Adrenal gland (tissue), 12 donors: ENCODE results near the gene BRINP1. TPM values are rescaled to one million over a fixed set of nuclear protein-coding genes. Genes with fewer than 3 reads are reported as not detected.

Source experiments
- DNase-seq, 7 donors: peaks; one replicate each; pipeline ENCODE4 v3.0.0-alpha.2; 2019 to 2020
- H3K27ac ChIP-seq, 5 donors: fragments of 200-600 bp; sonication (generic) in 4 of 5; 1 replicate in 3 of 5; 2 replicates in 2 of 5; pipeline versions ENCODE4 v1.5.1 to v1.8.0; 2016 to 2020; ENCODE audit warnings: mild to moderate bottlenecking in 1 of 5
- H3K27me3 ChIP-seq: fragments of 200-600 bp; 2 replicates; pipeline ENCODE4 v1.8.0; 2021
- H3K36me3 ChIP-seq, 2 donors: fragments of 200-600 bp; replicated peaks in 1 of 2; 1 replicate in 1 of 2; 2 replicates in 1 of 2; pipeline versions ENCODE4 v1.5.1 to v1.8.0; 2018 to 2022
- H3K4me1 ChIP-seq, 2 donors: fragments of 200-600 bp; replicated peaks in 1 of 2; 1 replicate in 1 of 2; 2 replicates in 1 of 2; pipeline versions ENCODE4 v1.5.1 to v1.8.0; 2018 to 2021
- H3K4me3 ChIP-seq, 4 donors: fragments of 200-600 bp; sonication (generic) in 3 of 4; one replicate each; pipeline ENCODE4 v1.5.1; 2016 to 2018
- H3K9me3 ChIP-seq, 3 donors: fragments of 200-600 bp; sonication (generic) in 1 of 3; replicated peaks in 1 of 3; 1 replicate in 2 of 3; 2 replicates in 1 of 3; pipeline versions ENCODE4 v1.5.1 to v1.8.0; 2016 to 2021
- CTCF ChIP-seq, 6 experiments: fragments of 450-650 bp in 4 of 6; fragments of 200-600 bp in 2 of 6; sonication (generic) in 1 of 6; IDR thresholded peaks; 1 replicate in 5 of 6; 2 replicates in 1 of 6; pipeline versions ENCODE4 v1.5.1 to v1.8.0; 2016 to 2021; ENCODE audit warnings: antibody characterized with exemption in 6 of 6, mild to moderate bottlenecking in 2 of 6, moderate library complexity in 1 of 6
- POLR2A ChIP-seq, 2 donors: fragments of 450-650 bp; IDR thresholded peaks; one replicate each; pipeline ENCODE4 v1.6.1; 2017; ENCODE audit warnings: antibody characterized with exemption in 2 of 2, mild to moderate bottlenecking in 2 of 2, moderate library complexity in 1 of 2
- WGBS, 4 donors: extraction: QIAGEN DNeasy Blood & Tissue Kit in 2 of 4; methylation state at CpG; one replicate each; pipeline versions ENCODE4 v1.1.5 to v1.1.7; 2013 to 2017; 5-methylcytosine and 5-hydroxymethylcytosine counted together
- intact Hi-C, 2 donors: fragments of 100-400 bp; cut with DNase I; formaldehyde crosslinking; loops; one replicate each; pipeline versions ENCODE4 v1.14.1 to v1.15.0; 2022 to 2023
- polyA plus RNA-seq, 3 donors: library from polyadenylated mRNA; stranded (reverse); fragments of 200-250 nt in 2 of 3; fragments of 350-450 nt in 1 of 3; fragmentation: Illumina TruSeq in 1 of 3; extraction: RNeasy Lipid Tissue Mini Kit (QIAGEN cat#74804) in 1 of 3; gene quantifications; one replicate each; pipeline ENCODE4 v1.2.3, GENCODE V29; 2013 to 2014
- total RNA-seq, 9 donors: library from RNA; depleted of rRNA in 4 of 9; stranded (reverse); fragments of >200 nt in 4 of 9; fragments of 120-200 nt in 1 of 9; fragmentation: NEBNext Ultra II Directional in 1 of 9; extraction: Animal tissue kit (Norgen Biotek cat#: 25700) in 1 of 9; gene quantifications; one replicate each; pipeline versions ENCODE4 v1.1.0 to v1.2.4, GENCODE V29; 2013 to 2023
- donor health status: healthy with polysubstance abuse.
- donor health status: Bipolar disorder and iron deficiency.
- donor health status: DM: yes; HTN: yes; CAD: no.
- donor health status: DM: no; HTN: no; CAD: no.
- donor health status: DM: no; HTN: no; CAD: no.
- donor health status: DM: yes; HTN: yes; CAD: no.

Gene BRINP1
- total and polyA plus RNA-seq, 12 donors: 0.07 to 6.4 (median 1.2) TPM; not detected in 1

GRCh38 chr9:119409552-119409951 lies 40.3 kb upstream of the BRINP1 start:
- H3K9me3 ChIP-seq: no peaks in the 10 kb centered on the region
- H3K27ac ChIP-seq: no peak overlapping the region
- TF ChIP-seq POLR2A (IDR thresholded peaks at IDR 0.05) (no peak), CTCF (IDR thresholded peaks at IDR 0.05) (no peak)
- DNase-seq: no peak
- H3K27me3 ChIP-seq: no peaks in the 10 kb centered on the region
- H3K4me1 ChIP-seq: no peaks in the 10 kb centered on the region
- WGBS, 4 donors: 57 to 68% (median 64%) methylated on average over 2 to 3 of the region's 3 CpGs
- H3K4me3 ChIP-seq: no peak overlapping the region
- H3K36me3 ChIP-seq: no peaks in the 10 kb centered on the region
- intact Hi-C loops: no loop called here

- intact Hi-C loops: no loop called here
- Histone ChIP-seq H3K27ac (no peak overlapping the region), H3K4me3 (no peak overlapping the region), H3K36me3 (no peaks in the 10 kb centered on the region), H3K27me3 (no peaks in the 10 kb centered on the region), H3K9me3 (no peaks in the 10 kb centered on the region), H3K4me1 (no peaks in the 10 kb centered on the region)
- DNase-seq: no peak
- TF ChIP-seq CTCF (IDR thresholded peaks at IDR 0.05) (no peak), POLR2A (IDR thresholded peaks at IDR 0.05) (no peak)
- WGBS, 4 donors: 33 to 47% (median 40%) methylated on average over 2 of the region's 2 CpGs
Observed at GRCh38 chr9:119400606-119401005, 31.4 kb upstream of the BRINP1 start.

- H3K9me3 ChIP-seq: no peaks in the 10 kb centered on the region
Observed at GRCh38 chr9:119398350-119398749, 29.1 kb upstream of the BRINP1 start.

GRCh38 chr9:119391878-119392277 lies 22.6 kb upstream of the BRINP1 start:
- TF ChIP-seq POLR2A (IDR thresholded peaks at IDR 0.05): no peak
- no peak for TF ChIP-seq CTCF (IDR thresholded peaks at IDR 0.05)
- intact Hi-C loops: no loop called here

More at GRCh38 chr9:119398350-119398749, 29.1 kb upstream of the BRINP1 start:
- no peak overlapping the region for H3K27ac ChIP-seq
- DNase-seq: no peak
- WGBS, 4 donors: 41 to 83% (median 64%) methylated on average over 2 of the region's 2 CpGs
- no peak overlapping the region for H3K4me3 ChIP-seq
- no peaks in the 10 kb centered on the region for H3K4me1 ChIP-seq
- H3K36me3 ChIP-seq: no peaks in the 10 kb centered on the region
- TF ChIP-seq POLR2A (IDR thresholded peaks at IDR 0.05) (no peak), CTCF (IDR thresholded peaks at IDR 0.05) (no peak)
- intact Hi-C loops: no loop called here
- no peaks in the 10 kb centered on the region for H3K27me3 ChIP-seq

More at GRCh38 chr9:119391878-119392277, 22.6 kb upstream of the BRINP1 start:
- no peak overlapping the region for H3K4me3 ChIP-seq
- DNase-seq: no peak
- no peaks in the 10 kb centered on the region for H3K4me1 ChIP-seq
- H3K27ac ChIP-seq: no peak overlapping the region
- H3K27me3 ChIP-seq: no peaks in the 10 kb centered on the region
- peaks cover 0 to 7% (median 0%) of the 10 kb centered on the region in 3 donors for H3K9me3 ChIP-seq
- H3K36me3 ChIP-seq: no peaks in the 10 kb centered on the region
